Measurements from ENCODE around the gene GNG7.
"Not testable (repeated sequence)": the region's sequence is repeated elsewhere in the genome, so short reads cannot be mapped to it uniquely, and the experiment has no call there.

Gene GNG7

GRCh38 chr19:2579678-2580280, 122.7 kb downstream of the GNG7 start:
- H3K27ac ChIP-seq (ENCODE audit: low read depth, low read length) = peak overlapping the region; percentile 41
- no peaks in the 10 kb centered on the region for H3K9me3 ChIP-seq (ENCODE audit: control insufficient read depth, insufficient read depth, low read length)
- H3K27me3 ChIP-seq (ENCODE audit: control insufficient read depth, insufficient read depth, low read length) = no peaks in the 10 kb centered on the region; the same call in 1 of the 2 replicates
- no peak overlapping the region for H3K9ac ChIP-seq (ENCODE audit: low read depth, low read length)
- peak overlapping the region; percentile 61; the same call in 1 of the 2 replicates for H3K4me3 ChIP-seq (ENCODE audit: low read depth, low read length)
- no peaks in the 10 kb centered on the region for H3K36me3 ChIP-seq (ENCODE audit: control insufficient read depth, insufficient read depth, low read length)
- peaks cover 17% of the 10 kb centered on the region for H3K4me1 ChIP-seq (ENCODE audit: control insufficient read depth, insufficient read depth, low read length)

- no peaks in the 10 kb centered on the region; the same call in 1 of the 2 replicates for H3K27me3 ChIP-seq (ENCODE audit: control insufficient read depth, insufficient read depth, low read length)
- peak overlapping the region; percentile 61 for H3K4me3 ChIP-seq (ENCODE audit: low read depth, low read length)
- peak overlapping the region; percentile 87 for H3K27ac ChIP-seq (ENCODE audit: low read depth, low read length)
- H3K4me1 ChIP-seq (ENCODE audit: control insufficient read depth, insufficient read depth, low read length) = peaks cover 17% of the 10 kb centered on the region
- H3K9me3 ChIP-seq (ENCODE audit: control insufficient read depth, insufficient read depth, low read length) = no peaks in the 10 kb centered on the region
- no peaks in the 10 kb centered on the region for H3K36me3 ChIP-seq (ENCODE audit: control insufficient read depth, insufficient read depth, low read length)
- H3K9ac ChIP-seq (ENCODE audit: low read depth, low read length) = no peak overlapping the region; the same call in 1 of the 2 replicates
Measured at GRCh38 chr19:2578901-2579677, 123.4 kb downstream of the GNG7 start.

- peaks cover 17% of the 10 kb centered on the region for H3K4me1 ChIP-seq (ENCODE audit: control insufficient read depth, insufficient read depth, low read length)
- H3K9ac ChIP-seq (ENCODE audit: low read depth, low read length) = no peak overlapping the region; the same call in 1 of the 2 replicates
- H3K27ac ChIP-seq (ENCODE audit: low read depth, low read length) = peak overlapping the region; percentile 87
- no peaks in the 10 kb centered on the region for H3K9me3 ChIP-seq (ENCODE audit: control insufficient read depth, insufficient read depth, low read length)
- H3K27me3 ChIP-seq (ENCODE audit: control insufficient read depth, insufficient read depth, low read length) = no peaks in the 10 kb centered on the region; the same call in 1 of the 2 replicates
- H3K4me3 ChIP-seq (ENCODE audit: low read depth, low read length) = peak overlapping the region; percentile 61
- H3K36me3 ChIP-seq (ENCODE audit: control insufficient read depth, insufficient read depth, low read length) = no peaks in the 10 kb centered on the region
Measured at GRCh38 chr19:2578391-2578890, 124.1 kb downstream of the GNG7 start.

GRCh38 chr19:2577722-2578335, 124.7 kb downstream of the GNG7 start:
- no peak overlapping the region for H3K9ac ChIP-seq (ENCODE audit: low read depth, low read length)
- H3K4me3 ChIP-seq (ENCODE audit: low read depth, low read length) = 0 out of 2 replicates have a peak overlapping the region, but pooled peaks have one; percentile 61

GRCh38 chr19:2575734-2576481, 126.6 kb downstream of the GNG7 start:
- H3K4me3 ChIP-seq (ENCODE audit: low read depth, low read length) = no peak overlapping the region
- H3K36me3 ChIP-seq (ENCODE audit: control insufficient read depth, insufficient read depth, low read length) = no peaks in the 10 kb centered on the region
- no peak overlapping the region for H3K27ac ChIP-seq (ENCODE audit: low read depth, low read length)
- H3K27me3 ChIP-seq (ENCODE audit: control insufficient read depth, insufficient read depth, low read length) = no peaks in the 10 kb centered on the region; the same call in 1 of the 2 replicates
- H3K9ac ChIP-seq (ENCODE audit: low read depth, low read length) = no peak overlapping the region
- no peaks in the 10 kb centered on the region for H3K9me3 ChIP-seq (ENCODE audit: control insufficient read depth, insufficient read depth, low read length)
- H3K4me1 ChIP-seq (ENCODE audit: control insufficient read depth, insufficient read depth, low read length) = peaks cover 13% of the 10 kb centered on the region

More at GRCh38 chr19:2577722-2578335, 124.7 kb downstream of the GNG7 start:
- H3K27ac ChIP-seq (ENCODE audit: low read depth, low read length) = peak overlapping the region; percentile 87
- no peaks in the 10 kb centered on the region for H3K9me3 ChIP-seq (ENCODE audit: control insufficient read depth, insufficient read depth, low read length)
- peaks cover 17% of the 10 kb centered on the region for H3K4me1 ChIP-seq (ENCODE audit: control insufficient read depth, insufficient read depth, low read length)
- no peaks in the 10 kb centered on the region; the same call in 1 of the 2 replicates for H3K27me3 ChIP-seq (ENCODE audit: control insufficient read depth, insufficient read depth, low read length)
- H3K36me3 ChIP-seq (ENCODE audit: control insufficient read depth, insufficient read depth, low read length) = no peaks in the 10 kb centered on the region

GRCh38 chr19:2574971-2575630, 127.4 kb downstream of the GNG7 start:
- Histone ChIP-seq H3K4me3 (ENCODE audit: low read depth, low read length) (no peak overlapping the region), H3K4me1 (ENCODE audit: control insufficient read depth, insufficient read depth, low read length) (peaks cover 13% of the 10 kb centered on the region), H3K27me3 (ENCODE audit: control insufficient read depth, insufficient read depth, low read length) (no peaks in the 10 kb centered on the region; the same call in 1 of the 2 replicates), H3K27ac (ENCODE audit: low read depth, low read length) (no peak overlapping the region), H3K9ac (ENCODE audit: low read depth, low read length) (no peak overlapping the region), H3K36me3 (ENCODE audit: control insufficient read depth, insufficient read depth, low read length) (no peaks in the 10 kb centered on the region), H3K9me3 (ENCODE audit: control insufficient read depth, insufficient read depth, low read length) (no peaks in the 10 kb centered on the region)

GRCh38 chr19:2574478-2574931, 128.0 kb downstream of the GNG7 start:
- Histone ChIP-seq H3K36me3 (ENCODE audit: control insufficient read depth, insufficient read depth, low read length) (no peaks in the 10 kb centered on the region), H3K9ac (ENCODE audit: low read depth, low read length) (no peak overlapping the region), H3K4me3 (ENCODE audit: low read depth, low read length) (no peak overlapping the region), H3K4me1 (ENCODE audit: control insufficient read depth, insufficient read depth, low read length) (peaks cover 9% of the 10 kb centered on the region), H3K27me3 (ENCODE audit: control insufficient read depth, insufficient read depth, low read length) (no peaks in the 10 kb centered on the region), H3K9me3 (ENCODE audit: control insufficient read depth, insufficient read depth, low read length) (no peaks in the 10 kb centered on the region), H3K27ac (ENCODE audit: low read depth, low read length) (no peak overlapping the region)

- Histone ChIP-seq H3K9me3 (ENCODE audit: control insufficient read depth, insufficient read depth, low read length) (no peaks in the 10 kb centered on the region), H3K27ac (ENCODE audit: low read depth, low read length) (no peak overlapping the region), H3K4me1 (ENCODE audit: control insufficient read depth, insufficient read depth, low read length) (peaks cover 9% of the 10 kb centered on the region; the same call in 1 of the 2 replicates), H3K36me3 (ENCODE audit: control insufficient read depth, insufficient read depth, low read length) (no peaks in the 10 kb centered on the region), H3K4me3 (ENCODE audit: low read depth, low read length) (no peak overlapping the region), H3K9ac (ENCODE audit: low read depth, low read length) (no peak overlapping the region), H3K27me3 (ENCODE audit: control insufficient read depth, insufficient read depth, low read length) (no peaks in the 10 kb centered on the region)
Measured at GRCh38 chr19:2573916-2574315, 128.6 kb downstream of the GNG7 start.

- H3K27ac ChIP-seq (ENCODE audit: low read depth, low read length); H3K4me3 ChIP-seq (ENCODE audit: low read depth, low read length): not testable (repeated sequence)
Measured at GRCh38 chr19:2572152-2572551, 130.3 kb downstream of the GNG7 start.

More at GRCh38 chr19:2572152-2572551, 130.3 kb downstream of the GNG7 start:
- not testable (repeated sequence) for H3K36me3 ChIP-seq (ENCODE audit: control insufficient read depth, insufficient read depth, low read length); H3K4me1 ChIP-seq (ENCODE audit: control insufficient read depth, insufficient read depth, low read length); H3K27me3 ChIP-seq (ENCODE audit: control insufficient read depth, insufficient read depth, low read length); H3K9ac ChIP-seq (ENCODE audit: low read depth, low read length); H3K9me3 ChIP-seq (ENCODE audit: control insufficient read depth, insufficient read depth, low read length)

Measured in HUES48 (cell line).